ENCODE results near the gene DLX6.

DLX6 gene

GRCh38 chr7:97005183-97006054, at the start of gene DLX6:
Gene DLX6 (plus strand): TSS chr7:97005553. CDS start chr7:97005978, 425 bp downstream.
- Histone ChIP-seq H3K4me1 (ENCODE audit: control insufficient read depth, insufficient read depth, low read length) (peaks cover 6% of the 10 kb centered on the region), H3K9me3 (ENCODE audit: control insufficient read depth, low read length) (no peaks in the 10 kb centered on the region), H3K9ac (ENCODE audit: low read length) (no peak within 1 kb of the TSS), H3K27me3 (ENCODE audit: control insufficient read depth, insufficient read depth, low read length) (peaks cover 89% of the 10 kb centered on the region), H3K4me3 (ENCODE audit: low read length) (no peak within 1 kb of the TSS), H3K36me3 (ENCODE audit: control insufficient read depth, insufficient read depth, low read length) (no peaks in the 10 kb centered on the region)

GRCh38 chr7:96959135-96959534, 46.2 kb upstream of the DLX6 start:
- H3K9me3 ChIP-seq (ENCODE audit: control insufficient read depth, low read length) = no peaks in the 10 kb centered on the region
- H3K4me1 ChIP-seq (ENCODE audit: control insufficient read depth, insufficient read depth, low read length) = no peaks in the 10 kb centered on the region
- H3K9ac ChIP-seq (ENCODE audit: low read length) = no peak overlapping the region
- no peak overlapping the region for H3K4me3 ChIP-seq (ENCODE audit: low read length)
- no peaks in the 10 kb centered on the region for H3K27me3 ChIP-seq (ENCODE audit: control insufficient read depth, insufficient read depth, low read length)
- H3K36me3 ChIP-seq (ENCODE audit: control insufficient read depth, insufficient read depth, low read length) = no peaks in the 10 kb centered on the region

DNA sequence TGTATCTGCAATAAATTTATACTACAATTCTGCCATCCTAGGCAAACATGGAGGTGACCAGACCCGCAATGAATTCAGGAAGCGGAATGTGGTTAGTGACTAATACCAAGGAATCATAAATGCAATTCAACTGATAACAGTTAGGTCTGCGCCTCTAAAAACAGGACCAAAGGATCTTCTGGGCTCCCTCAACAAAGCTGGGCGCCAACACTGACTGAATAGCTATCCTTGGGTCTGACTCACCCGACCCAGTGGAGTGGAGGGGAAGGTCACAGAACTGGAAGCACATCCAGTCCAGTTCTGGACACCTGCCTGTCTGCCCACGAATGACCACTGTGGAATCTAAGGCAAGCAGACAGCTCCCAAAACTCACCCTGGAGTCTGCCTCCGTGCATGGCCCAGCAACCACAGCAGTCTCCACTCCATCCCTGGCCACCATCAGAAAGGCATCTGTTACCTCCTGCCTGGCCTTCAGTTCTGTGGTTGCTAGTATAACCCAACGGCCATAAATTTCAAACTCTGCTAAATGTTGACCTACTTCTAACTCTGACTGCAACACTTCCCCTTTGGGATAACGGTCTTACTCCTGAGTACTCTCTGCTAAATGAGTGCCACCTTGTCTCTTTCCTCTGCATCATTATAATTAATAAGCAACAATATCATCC, 43.0 kb upstream of the DLX6 start:
- H3K36me3 ChIP-seq (ENCODE audit: control insufficient read depth, insufficient read depth, low read length) = no peaks in the 10 kb centered on the region
- no peaks in the 10 kb centered on the region for H3K4me1 ChIP-seq (ENCODE audit: control insufficient read depth, insufficient read depth, low read length)
- no peaks in the 10 kb centered on the region for H3K27me3 ChIP-seq (ENCODE audit: control insufficient read depth, insufficient read depth, low read length)
- H3K4me3 ChIP-seq (ENCODE audit: low read length) = no peak overlapping the region
- no peak overlapping the region for H3K9ac ChIP-seq (ENCODE audit: low read length)
- no peaks in the 10 kb centered on the region for H3K9me3 ChIP-seq (ENCODE audit: control insufficient read depth, low read length)

DNA sequence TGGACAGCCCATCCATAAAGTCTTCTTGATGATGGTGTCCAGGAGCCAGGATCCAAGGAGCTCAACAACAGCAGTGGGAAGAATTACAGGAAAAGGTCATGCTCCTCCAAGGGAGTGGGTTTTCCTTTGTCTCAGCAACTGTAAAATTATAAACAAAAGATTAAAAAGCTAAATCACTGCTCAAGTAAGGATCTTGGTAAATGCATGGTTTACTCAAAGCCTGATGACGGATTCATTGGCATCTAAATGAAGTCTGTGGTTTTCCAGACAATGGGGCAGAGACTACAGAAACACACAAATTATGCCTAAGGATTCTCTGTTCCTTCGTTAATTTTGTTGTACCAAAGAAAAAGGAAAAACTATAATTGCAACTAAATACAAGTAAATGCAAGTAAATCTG, 36.4 kb upstream of the DLX6 start:
- H3K36me3 ChIP-seq (ENCODE audit: control insufficient read depth, insufficient read depth, low read length) = no peaks in the 10 kb centered on the region
- H3K9ac ChIP-seq (ENCODE audit: low read length) = no peak overlapping the region
- no peak overlapping the region for H3K4me3 ChIP-seq (ENCODE audit: low read length)
- H3K27me3 ChIP-seq (ENCODE audit: control insufficient read depth, insufficient read depth, low read length) = no peaks in the 10 kb centered on the region
- no peaks in the 10 kb centered on the region for H3K4me1 ChIP-seq (ENCODE audit: control insufficient read depth, insufficient read depth, low read length)
- H3K9me3 ChIP-seq (ENCODE audit: control insufficient read depth, low read length) = no peaks in the 10 kb centered on the region

DNA sequence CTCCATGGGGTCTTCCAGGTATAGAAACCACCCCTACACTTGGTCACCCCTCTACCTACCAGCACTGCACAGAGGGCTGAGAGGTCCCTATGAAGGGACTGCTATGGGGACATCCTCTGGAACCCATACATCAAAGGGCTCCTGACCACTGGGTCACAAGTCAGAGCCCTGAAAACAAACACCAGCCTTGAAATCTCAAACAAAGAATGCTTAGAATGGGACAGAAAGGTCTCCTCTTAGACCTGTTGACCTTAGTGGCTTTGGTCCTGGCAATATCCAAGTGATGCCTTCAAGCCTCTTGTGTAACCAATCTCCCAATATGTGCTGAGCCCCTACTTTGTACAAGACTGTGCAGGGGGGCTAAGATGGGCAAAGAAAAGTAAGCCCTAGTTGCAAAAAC, 34.6 kb upstream of the DLX6 start:
- Histone ChIP-seq H3K4me3 (ENCODE audit: low read length) (no peak overlapping the region), H3K9me3 (ENCODE audit: control insufficient read depth, low read length) (no peaks in the 10 kb centered on the region), H3K36me3 (ENCODE audit: control insufficient read depth, insufficient read depth, low read length) (no peaks in the 10 kb centered on the region), H3K27me3 (ENCODE audit: control insufficient read depth, insufficient read depth, low read length) (no peaks in the 10 kb centered on the region), H3K9ac (ENCODE audit: low read length) (no peak overlapping the region), H3K4me1 (ENCODE audit: control insufficient read depth, insufficient read depth, low read length) (no peaks in the 10 kb centered on the region)

- H3K4me3 ChIP-seq (ENCODE audit: low read length) = no peak overlapping the region
- H3K9me3 ChIP-seq (ENCODE audit: control insufficient read depth, low read length) = no peaks in the 10 kb centered on the region
- no peaks in the 10 kb centered on the region for H3K4me1 ChIP-seq (ENCODE audit: control insufficient read depth, insufficient read depth, low read length)
- no peak overlapping the region for H3K9ac ChIP-seq (ENCODE audit: low read length)
- H3K27me3 ChIP-seq (ENCODE audit: control insufficient read depth, insufficient read depth, low read length) = no peaks in the 10 kb centered on the region
- no peaks in the 10 kb centered on the region for H3K36me3 ChIP-seq (ENCODE audit: control insufficient read depth, insufficient read depth, low read length)
Observed at GRCh38 chr7:96973986-96974385, 31.4 kb upstream of the DLX6 start.

DNA sequence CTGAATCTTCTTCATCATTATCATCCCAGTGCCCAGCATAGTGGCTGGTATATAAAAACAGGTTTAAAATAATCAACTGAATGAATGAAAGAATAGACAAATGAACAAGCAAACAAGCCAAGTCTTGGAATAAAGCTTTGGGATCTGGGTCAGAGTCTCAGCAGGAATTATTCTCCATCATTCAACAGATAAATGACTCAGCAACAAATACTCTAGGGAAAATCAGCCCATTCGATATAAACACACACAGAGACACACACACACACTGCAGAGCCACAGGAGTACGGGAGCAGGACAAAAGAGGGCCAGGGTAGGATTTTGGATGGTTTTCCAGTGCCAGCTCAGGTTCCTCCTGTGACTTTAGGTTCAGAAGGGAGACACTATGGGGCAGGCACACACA, 29.2 kb upstream of the DLX6 start:
- Histone ChIP-seq H3K27me3 (ENCODE audit: control insufficient read depth, insufficient read depth, low read length) (no peaks in the 10 kb centered on the region), H3K9ac (ENCODE audit: low read length) (no peak overlapping the region), H3K4me1 (ENCODE audit: control insufficient read depth, insufficient read depth, low read length) (no peaks in the 10 kb centered on the region), H3K36me3 (ENCODE audit: control insufficient read depth, insufficient read depth, low read length) (no peaks in the 10 kb centered on the region), H3K9me3 (ENCODE audit: control insufficient read depth, low read length) (no peaks in the 10 kb centered on the region), H3K4me3 (ENCODE audit: low read length) (no peak overlapping the region)

DNA sequence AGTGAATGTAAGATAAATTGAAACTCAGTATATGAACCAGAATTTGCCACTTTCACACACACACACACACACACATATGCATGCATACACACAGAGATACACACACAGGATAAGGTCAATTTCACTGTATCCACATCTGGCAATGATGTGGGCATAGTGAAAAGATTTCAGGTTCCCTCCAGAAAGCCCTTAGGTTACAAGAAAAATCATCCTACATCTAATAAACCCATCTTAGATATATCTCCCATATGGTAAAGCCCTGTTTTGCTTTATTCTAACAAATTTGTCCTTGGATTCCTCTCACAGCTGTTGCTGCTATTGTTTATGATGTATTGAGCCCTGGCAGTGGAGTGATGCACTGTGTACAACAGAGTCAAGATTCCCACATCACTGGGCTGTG, 27.9 kb upstream of the DLX6 start:
- H3K36me3 ChIP-seq (ENCODE audit: control insufficient read depth, insufficient read depth, low read length) = no peaks in the 10 kb centered on the region
- H3K4me1 ChIP-seq (ENCODE audit: control insufficient read depth, insufficient read depth, low read length) = no peaks in the 10 kb centered on the region
- no peaks in the 10 kb centered on the region for H3K27me3 ChIP-seq (ENCODE audit: control insufficient read depth, insufficient read depth, low read length)
- H3K9ac ChIP-seq (ENCODE audit: low read length) = no peak overlapping the region
- no peaks in the 10 kb centered on the region for H3K9me3 ChIP-seq (ENCODE audit: control insufficient read depth, low read length)
- no peak overlapping the region for H3K4me3 ChIP-seq (ENCODE audit: low read length)

- H3K4me3 ChIP-seq (ENCODE audit: low read length) = no peak overlapping the region
- no peak overlapping the region for H3K9ac ChIP-seq (ENCODE audit: low read length)
- no peaks in the 10 kb centered on the region for H3K9me3 ChIP-seq (ENCODE audit: control insufficient read depth, low read length)
- no peaks in the 10 kb centered on the region for H3K4me1 ChIP-seq (ENCODE audit: control insufficient read depth, insufficient read depth, low read length)
- no peaks in the 10 kb centered on the region for H3K27me3 ChIP-seq (ENCODE audit: control insufficient read depth, insufficient read depth, low read length)
- H3K36me3 ChIP-seq (ENCODE audit: control insufficient read depth, insufficient read depth, low read length) = no peaks in the 10 kb centered on the region
Observed at GRCh38 chr7:96979551-96980276, 25.6 kb upstream of the DLX6 start.

- H3K27me3 ChIP-seq (ENCODE audit: control insufficient read depth, insufficient read depth, low read length) = peaks cover 14% of the 10 kb centered on the region
- no peaks in the 10 kb centered on the region for H3K36me3 ChIP-seq (ENCODE audit: control insufficient read depth, insufficient read depth, low read length)
- no peaks in the 10 kb centered on the region for H3K4me1 ChIP-seq (ENCODE audit: control insufficient read depth, insufficient read depth, low read length)
- H3K4me3 ChIP-seq (ENCODE audit: low read length) = no peak overlapping the region
- no peak overlapping the region for H3K9ac ChIP-seq (ENCODE audit: low read length)
- H3K9me3 ChIP-seq (ENCODE audit: control insufficient read depth, low read length) = no peaks in the 10 kb centered on the region
Observed at GRCh38 chr7:96982586-96982985, 22.8 kb upstream of the DLX6 start.

GRCh38 chr7:96985992-96986391, 19.4 kb upstream of the DLX6 start:
- Histone ChIP-seq H3K9me3 (ENCODE audit: control insufficient read depth, low read length) (no peaks in the 10 kb centered on the region), H3K4me3 (ENCODE audit: low read length) (no peak overlapping the region), H3K27me3 (ENCODE audit: control insufficient read depth, insufficient read depth, low read length) (peaks cover 43% of the 10 kb centered on the region), H3K36me3 (ENCODE audit: control insufficient read depth, insufficient read depth, low read length) (no peaks in the 10 kb centered on the region), H3K4me1 (ENCODE audit: control insufficient read depth, insufficient read depth, low read length) (no peaks in the 10 kb centered on the region), H3K9ac (ENCODE audit: low read length) (no peak overlapping the region)

- H3K4me3 ChIP-seq (ENCODE audit: low read length) = no peak overlapping the region
- H3K9ac ChIP-seq (ENCODE audit: low read length) = no peak overlapping the region
- H3K27me3 ChIP-seq (ENCODE audit: control insufficient read depth, insufficient read depth, low read length) = peaks cover 47% of the 10 kb centered on the region
- H3K4me1 ChIP-seq (ENCODE audit: control insufficient read depth, insufficient read depth, low read length) = no peaks in the 10 kb centered on the region
- no peaks in the 10 kb centered on the region for H3K9me3 ChIP-seq (ENCODE audit: control insufficient read depth, low read length)
- H3K36me3 ChIP-seq (ENCODE audit: control insufficient read depth, insufficient read depth, low read length) = no peaks in the 10 kb centered on the region
Observed at GRCh38 chr7:96986901-96987300, 18.5 kb upstream of the DLX6 start.

Data from mucosa of stomach (tissue), 1 donor.